Smooth muscle cell (in vitro differentiated cells): ENCODE results near the gene NCR3LG1. TPM values are rescaled to one million over a fixed set of nuclear protein-coding genes. Genes with fewer than 3 reads are reported as not detected.
A peak's percentile ranks its signal among the peaks of the same experiment; 100 is the strongest.

Experiments
- DNase-seq: peaks from one replicate; lab custom pipeline; 2025; ENCODE audit not compliant: unreplicated experiment; lab: John Stamatoyannopoulos, UW
- H2AFZ ChIP-seq: fragments of 200-600 bp; sonication (generic); 2 replicates; pipeline ENCODE4 v1.6.0; 2016; ENCODE audit warnings: antibody characterized with exemption, low read depth, mild to moderate bottlenecking
- H3F3A ChIP-seq: fragments of 200-600 bp; sonication (generic); 2 replicates; pipeline ENCODE4 v1.6.0; 2017; ENCODE audit warnings: antibody characterized with exemption, low read depth
- H3K27ac ChIP-seq: fragments of 200-600 bp; sonication (generic); 2 replicates; pipeline ENCODE4 v1.5.1; 2016; ENCODE audit warnings: low read depth, mild to moderate bottlenecking
- H3K27me3 ChIP-seq: fragments of 200-600 bp; sonication (generic); 2 replicates; pipeline ENCODE4 v1.6.1; 2016; ENCODE audit warnings: low read depth, mild to moderate bottlenecking
- H3K36me3 ChIP-seq: fragments of 200-600 bp; sonication (generic); 2 replicates; pipeline ENCODE4 v1.5.1; 2016; ENCODE audit warnings: low read depth
- H3K4me1 ChIP-seq: fragments of 200-600 bp; sonication (generic); 2 replicates; pipeline ENCODE4 v1.5.1; 2016; ENCODE audit warnings: low read depth
- H3K4me2 ChIP-seq: fragments of 200-600 bp; sonication (generic); 2 replicates; pipeline ENCODE4 v1.6.0; 2016; ENCODE audit warnings: mild to moderate bottlenecking
- H3K4me3 ChIP-seq: fragments of 200-600 bp; sonication (generic); 2 replicates; pipeline ENCODE4 v1.5.1; 2016; ENCODE audit warnings: mild to moderate bottlenecking
- H3K79me2 ChIP-seq: fragments of 200-600 bp; sonication (generic); 2 replicates; pipeline ENCODE4 v1.6.0; 2016; ENCODE audit warnings: low read depth, mild to moderate bottlenecking
- H3K9ac ChIP-seq: fragments of 200-600 bp; sonication (generic); 2 replicates; pipeline ENCODE4 v1.6.0; 2016; ENCODE audit warnings: low read depth
- H3K9me3 ChIP-seq: fragments of 200-600 bp; sonication (generic); replicated peaks from 2 replicates; pipeline ENCODE4 v1.5.1; 2016; ENCODE audit warnings: low read depth
- H4K20me1 ChIP-seq: fragments of 200-600 bp; sonication (generic); 2 replicates; pipeline ENCODE4 v1.6.0; 2016; ENCODE audit warnings: low read depth
- WGBS: methylation state at CpG from one replicate; pipeline ENCODE4 v1.1.7; 2016; ENCODE audit warnings: low lambda C conversion rate; 5-methylcytosine and 5-hydroxymethylcytosine counted together
- polyA plus RNA-seq: library from polyadenylated mRNA; unstranded; fragments of >200 nt; fragmentation: Nextera tagmentation; extraction: Ambion mirVana; gene quantifications from 2 replicates; pipeline ENCODE4 v1.2.1, GENCODE V29; 2016
- total RNA-seq: library from RNA; depleted of rRNA; stranded (reverse); fragments of >200 nt; gene quantifications from 2 replicates; pipeline ENCODE4 v1.2.3, GENCODE V29; 2014
- TF ChIP-seq, protein P1 (sequence below): fragments of 200-600 bp; sonication (generic); IDR thresholded peaks from 2 replicates; pipeline ENCODE4 v1.5.1; 2017; ENCODE audit warnings: borderline replicate concordance, mild to moderate bottlenecking, antibody characterized with exemption; ENCODE audit not compliant: insufficient read depth, poor library complexity, severe bottlenecking

The NCR3LG1 gene
- total and polyA plus RNA-seq, 2 experiments from 2014 or later: 0.10 to 1.9 TPM

DNA sequence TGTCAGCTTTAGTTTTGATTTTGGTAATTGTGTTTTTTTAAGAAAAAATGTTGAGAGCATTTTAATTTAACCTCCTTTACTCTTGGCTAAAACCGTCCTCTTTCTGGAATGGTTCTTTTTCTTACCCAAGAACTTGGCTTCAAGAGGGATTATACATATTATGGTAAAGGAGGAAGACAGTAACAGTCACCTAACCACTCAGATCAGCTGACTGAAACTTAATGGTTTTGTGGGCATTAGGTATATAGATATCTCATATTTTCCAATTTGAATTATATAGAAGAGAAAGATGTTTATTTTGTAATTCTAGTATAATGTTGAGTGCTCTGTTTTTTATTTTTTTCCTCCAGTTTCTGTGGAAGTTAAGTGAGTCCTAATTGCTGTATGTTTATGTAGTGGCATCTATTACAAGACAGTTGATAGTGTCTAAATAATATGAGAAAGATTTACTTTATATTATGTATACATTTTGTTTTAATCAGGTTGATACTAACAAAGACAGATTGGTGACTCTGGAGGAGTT, 36.6 kb upstream of the NCR3LG1 start:
- Histone ChIP-seq H3K36me3 (peaks cover 12% of the 10 kb centered on the region), H3K27me3 (no peaks in the 10 kb centered on the region), H3K9ac (no peak overlapping the region), H3K9me3 (no peaks in the 10 kb centered on the region), H3K4me2 (no peak overlapping the region), H3K79me2 (no peaks in the 10 kb centered on the region), H3K4me1 (no peaks in the 10 kb centered on the region), H2AFZ (no peak overlapping the region), H4K20me1 (no peaks in the 10 kb centered on the region), H3F3A (no peaks in the 10 kb centered on the region), H3K4me3 (no peak overlapping the region), H3K27ac (peak overlapping the region; percentile 12)
- TF ChIP-seq, protein P1, sequence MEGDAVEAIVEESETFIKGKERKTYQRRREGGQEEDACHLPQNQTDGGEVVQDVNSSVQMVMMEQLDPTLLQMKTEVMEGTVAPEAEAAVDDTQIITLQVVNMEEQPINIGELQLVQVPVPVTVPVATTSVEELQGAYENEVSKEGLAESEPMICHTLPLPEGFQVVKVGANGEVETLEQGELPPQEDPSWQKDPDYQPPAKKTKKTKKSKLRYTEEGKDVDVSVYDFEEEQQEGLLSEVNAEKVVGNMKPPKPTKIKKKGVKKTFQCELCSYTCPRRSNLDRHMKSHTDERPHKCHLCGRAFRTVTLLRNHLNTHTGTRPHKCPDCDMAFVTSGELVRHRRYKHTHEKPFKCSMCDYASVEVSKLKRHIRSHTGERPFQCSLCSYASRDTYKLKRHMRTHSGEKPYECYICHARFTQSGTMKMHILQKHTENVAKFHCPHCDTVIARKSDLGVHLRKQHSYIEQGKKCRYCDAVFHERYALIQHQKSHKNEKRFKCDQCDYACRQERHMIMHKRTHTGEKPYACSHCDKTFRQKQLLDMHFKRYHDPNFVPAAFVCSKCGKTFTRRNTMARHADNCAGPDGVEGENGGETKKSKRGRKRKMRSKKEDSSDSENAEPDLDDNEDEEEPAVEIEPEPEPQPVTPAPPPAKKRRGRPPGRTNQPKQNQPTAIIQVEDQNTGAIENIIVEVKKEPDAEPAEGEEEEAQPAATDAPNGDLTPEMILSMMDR: no peak
- WGBS: 93% methylated on average over 1 of the region's 1 CpG
- no peak for DNase-seq

DNA sequence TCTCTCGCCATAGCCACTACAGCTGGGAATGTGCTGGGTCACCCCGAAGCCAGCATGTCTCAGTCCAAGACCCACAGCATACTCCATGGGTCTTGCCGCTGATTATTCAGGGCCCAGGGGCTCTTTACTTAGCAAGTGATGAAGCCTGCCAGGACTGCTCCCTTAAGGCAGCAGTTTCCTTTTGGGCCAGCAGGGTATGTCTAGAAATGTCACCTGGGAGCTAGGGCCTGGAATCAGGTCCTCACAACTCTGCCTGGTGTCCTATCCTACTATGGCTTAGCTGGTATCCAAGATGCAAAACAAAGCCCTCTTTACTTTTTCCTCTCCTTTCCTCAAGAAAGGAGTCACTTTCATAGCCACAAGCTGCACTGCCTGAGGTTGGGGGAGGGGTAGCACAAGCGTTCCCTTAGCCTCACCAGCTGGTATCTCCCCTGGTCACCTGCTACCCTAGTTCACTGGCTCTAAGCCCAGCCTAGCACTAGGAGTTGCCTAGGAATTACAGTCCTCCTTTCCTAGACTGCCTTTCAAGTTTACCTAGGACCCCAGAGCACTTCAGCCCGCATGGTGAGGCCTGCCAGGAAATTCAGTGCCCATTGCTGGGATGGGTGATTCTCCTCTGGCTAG, 22.6 kb upstream of the NCR3LG1 start:
- TF ChIP-seq, protein P1: no peak
- Histone ChIP-seq H3K27me3 (no peaks in the 10 kb centered on the region), H3K36me3 (peaks cover 2% of the 10 kb centered on the region), H3K79me2 (no peaks in the 10 kb centered on the region), H4K20me1 (no peaks in the 10 kb centered on the region), H3K27ac (no peak overlapping the region), H3F3A (no peaks in the 10 kb centered on the region), H3K9ac (no peak overlapping the region), H3K4me1 (no peaks in the 10 kb centered on the region), H3K4me3 (no peak overlapping the region), H2AFZ (no peak overlapping the region), H3K9me3 (no peaks in the 10 kb centered on the region), H3K4me2 (no peak overlapping the region)
- DNase-seq: no peak
- WGBS: 96% methylated on average over 5 of the region's 5 CpGs

DNA sequence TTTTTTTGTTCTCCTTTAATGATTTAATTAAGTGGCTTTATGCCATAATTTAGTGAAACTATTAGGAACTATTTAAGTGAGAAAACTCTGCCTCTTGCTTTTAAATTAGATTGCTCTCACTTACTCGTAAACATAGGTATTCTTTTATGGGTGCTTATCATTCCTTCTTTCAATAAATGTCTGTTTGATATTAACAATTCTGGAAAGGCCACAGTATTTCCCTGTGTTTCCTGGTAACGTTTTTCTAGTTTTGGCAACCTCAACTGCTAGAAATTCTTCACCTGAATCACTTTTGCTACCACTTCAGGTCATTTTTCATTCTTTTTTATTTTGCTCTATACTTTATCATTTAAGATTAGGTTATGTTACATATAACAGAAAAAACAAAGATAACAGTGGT, 19.9 kb upstream of the NCR3LG1 start:
- H3K27ac ChIP-seq: no peak overlapping the region
- TF ChIP-seq, protein P1: no peak

More for the DNA sequence above, 19.9 kb upstream of the NCR3LG1 start:
- H3K9me3 ChIP-seq: no peaks in the 10 kb centered on the region
- H4K20me1 ChIP-seq: no peaks in the 10 kb centered on the region
- WGBS: 89% methylated on average over 2 of the region's 2 CpGs
- H2AFZ ChIP-seq: no peak overlapping the region
- H3K4me1 ChIP-seq: no peaks in the 10 kb centered on the region
- H3K4me2 ChIP-seq: no peak overlapping the region
- no peaks in the 10 kb centered on the region for H3K79me2 ChIP-seq
- no peaks in the 10 kb centered on the region for H3F3A ChIP-seq
- DNase-seq: no peak
- H3K36me3 ChIP-seq: no peaks in the 10 kb centered on the region
- H3K9ac ChIP-seq: no peak overlapping the region
- H3K4me3 ChIP-seq: no peak overlapping the region
- no peaks in the 10 kb centered on the region for H3K27me3 ChIP-seq
